Prostate gland (tissue), 2 donors: ENCODE data around the gene RGS7.

ENCODE experiments used
- CTCF ChIP-seq, 4 experiments: fragments of 200-600 bp in 2 of 4; fragments of 450-650 bp in 2 of 4; sonication (generic) in 2 of 4; IDR thresholded peaks; 1 replicate in 3 of 4; 2 replicates in 1 of 4; pipeline ENCODE4 v1.5.1; 2016 to 2019; ENCODE audit warnings: antibody characterized with exemption in 4 of 4, mild to moderate bottlenecking in 2 of 4, moderate library complexity in 2 of 4
- POLR2A ChIP-seq: fragments of 450-650 bp; IDR thresholded peaks from one replicate; pipeline ENCODE4 v1.6.1; 2016; ENCODE audit warnings: antibody characterized with exemption, mild to moderate bottlenecking
- POLR2AphosphoS5 ChIP-seq: sonication (generic); formaldehyde crosslinking; IDR thresholded peaks from one replicate; pipeline ENCODE4 v1.6.1; 2017; ENCODE audit warnings: antibody characterized with exemption

- TF ChIP-seq POLR2A (no peak), CTCF (IDR thresholded peaks at IDR 0.05) (no peak), POLR2AphosphoS5 (no peak)
Measured at GRCh38 chr1:241118049-241118448, 239.0 kb downstream of the RGS7 start.
